Ecto neural progenitor cell (in vitro differentiated cells): ENCODE data around the gene ONECUT2.

ENCODE experiments used
- DNase-seq: peaks from one replicate; pipeline ENCODE4 v3.0.0-alpha.2; 2018; ENCODE audit warnings: low spot score

Gene ONECUT2

DNA sequence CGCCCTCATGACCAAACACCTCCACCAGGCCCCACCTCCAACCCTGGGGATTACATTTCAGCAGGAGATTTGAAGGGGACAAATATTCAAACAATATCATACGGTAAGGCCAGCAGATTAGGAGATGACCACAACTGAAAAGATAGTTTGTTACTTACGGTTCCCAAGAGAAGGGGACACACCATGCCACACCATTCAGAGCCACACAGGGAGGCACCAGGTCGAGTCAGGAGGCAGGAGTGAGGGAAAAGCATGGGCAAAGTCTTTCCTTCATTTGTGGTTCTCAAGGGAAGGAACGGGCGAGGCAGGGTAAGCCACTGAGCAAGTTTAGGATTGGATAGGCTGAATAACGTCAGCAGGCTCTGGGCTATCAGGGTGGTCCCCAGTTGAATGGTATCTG, 94.0 kb downstream of the ONECUT2 start:
- DNase-seq, result no peak

DNA sequence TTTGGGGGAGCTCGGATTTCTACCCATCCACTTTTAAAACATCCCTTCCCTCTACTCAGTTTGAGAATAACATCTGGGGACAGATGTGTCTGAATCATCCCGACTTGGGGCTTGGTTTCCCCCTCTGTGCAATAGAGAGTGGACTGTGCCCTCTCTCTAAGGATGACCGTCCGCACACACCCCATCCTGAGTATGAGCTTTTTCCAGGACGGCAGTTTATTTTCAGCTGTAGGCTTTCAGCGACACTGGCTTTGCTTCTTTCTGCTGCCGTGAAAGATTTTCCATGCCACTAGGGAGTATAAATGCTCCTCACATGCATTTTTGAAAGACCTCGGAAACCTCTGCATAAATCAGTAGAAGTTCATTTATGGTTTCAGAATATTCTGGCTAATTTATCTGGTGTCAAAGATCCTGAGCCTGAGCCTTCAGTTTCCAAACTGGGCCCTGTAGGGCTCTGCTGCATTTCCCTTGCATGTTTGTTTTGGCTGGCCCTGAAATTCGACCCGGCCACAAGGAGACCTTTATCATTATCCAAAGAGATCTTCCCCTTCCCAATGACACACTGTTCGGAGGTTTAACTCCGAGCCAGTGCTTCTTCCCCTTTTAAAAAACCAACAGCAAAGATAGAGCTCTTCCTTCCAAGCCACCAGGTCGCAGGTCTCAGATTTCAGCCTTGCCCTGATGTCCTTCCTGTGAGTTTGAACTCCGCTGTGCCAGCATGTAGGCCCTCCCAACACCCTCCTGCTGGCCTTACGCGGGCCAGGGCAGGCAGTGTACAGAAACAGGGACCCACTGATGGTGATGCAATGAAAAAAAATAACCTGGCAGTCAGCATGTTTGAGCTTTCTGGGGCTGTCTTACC, 98.1 kb downstream of the ONECUT2 start:
- peak; percentile 63 for DNase-seq

DNA sequence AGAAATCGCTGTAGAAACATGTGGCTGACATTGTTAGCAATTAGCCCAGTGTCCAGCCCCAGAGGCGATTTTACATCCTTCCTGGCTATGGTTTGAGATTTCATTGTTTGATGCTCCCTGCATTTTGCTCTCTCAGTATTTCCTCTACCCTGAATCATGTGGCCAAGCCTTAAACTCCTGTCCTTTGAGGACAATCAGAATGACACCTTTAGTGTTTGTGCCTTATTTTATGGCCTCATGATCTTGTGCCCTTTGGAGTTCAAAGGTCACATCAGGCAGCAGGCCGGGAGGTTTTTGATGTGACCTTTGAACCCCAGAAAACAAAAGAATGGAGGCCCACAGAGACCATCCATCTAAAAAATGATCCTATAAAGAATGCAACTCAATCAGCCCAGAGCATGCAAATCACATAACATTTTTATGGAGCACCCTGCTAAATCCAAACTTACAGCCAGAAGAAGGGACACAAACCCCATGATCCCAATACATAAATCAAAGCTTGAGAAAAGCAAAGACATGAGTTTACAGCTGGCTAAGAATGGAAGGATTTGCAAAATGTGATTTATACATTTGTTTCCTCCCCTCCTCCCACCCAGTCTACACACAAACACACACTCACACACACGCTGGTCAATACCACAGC, 98.8 kb downstream of the ONECUT2 start:
- no peak for DNase-seq

DNA sequence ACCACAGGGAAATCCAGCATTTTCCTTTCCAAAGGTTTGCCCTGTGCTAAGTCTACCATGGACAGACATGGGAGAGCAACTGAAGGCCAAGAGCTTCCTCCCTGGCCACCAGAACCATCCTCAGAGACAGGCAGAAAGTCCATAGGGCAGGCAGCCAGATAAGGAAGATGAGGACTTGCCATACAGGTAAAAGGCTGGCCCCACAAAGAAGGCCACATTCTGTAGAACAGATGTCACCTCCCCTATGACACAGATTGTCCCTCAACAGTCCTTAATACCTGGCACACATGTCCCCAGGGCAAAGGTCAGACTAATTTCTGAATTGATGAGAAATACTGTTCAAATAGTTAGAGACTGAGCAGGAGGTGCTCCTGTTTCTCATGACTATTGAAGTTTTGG, 99.3 kb downstream of the ONECUT2 start:
- DNase-seq, result peak; percentile 40

DNA sequence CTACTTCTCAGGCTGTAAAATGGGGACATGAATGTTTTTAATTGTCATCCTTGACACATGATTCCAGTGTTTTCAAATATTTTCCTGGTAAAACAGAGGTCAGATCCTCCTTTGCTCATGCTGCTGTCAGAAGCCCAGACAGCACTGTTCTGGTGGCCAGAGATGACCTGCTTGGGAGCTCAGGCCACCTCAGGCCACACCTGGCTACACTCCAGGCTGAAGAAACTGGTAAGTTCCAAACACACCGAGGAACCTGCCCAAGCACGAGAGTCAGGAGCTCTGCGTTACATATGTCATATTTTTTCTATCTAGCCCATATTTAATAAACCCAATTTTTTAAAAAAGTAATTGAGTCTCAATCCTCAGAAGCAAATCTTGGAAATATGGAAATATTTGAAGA, 103.4 kb downstream of the ONECUT2 start:
- DNase-seq, result no peak

DNA sequence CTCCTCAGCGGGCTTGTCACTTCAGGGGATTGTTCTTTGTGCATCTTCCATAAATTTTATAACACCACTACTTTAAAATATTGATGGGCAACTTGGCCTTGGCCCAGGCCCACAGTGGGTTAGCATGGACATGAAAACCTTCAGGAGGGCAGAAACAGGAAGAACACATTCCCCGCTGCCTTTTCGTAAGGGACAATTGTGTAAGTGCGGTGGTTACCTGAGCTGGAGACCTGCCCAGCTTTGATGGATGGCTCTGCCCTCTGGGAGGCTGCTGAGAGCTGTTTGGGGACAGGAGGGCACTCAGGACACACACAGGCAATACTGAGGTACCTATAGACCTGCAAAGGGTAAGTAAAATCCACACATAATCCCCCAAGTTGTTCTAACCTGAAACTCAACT, 104.5 kb downstream of the ONECUT2 start:
- DNase-seq, result no peak
